Liver (tissue), 3 donors: ENCODE results near the gene MINK1.

Experiments used
- RAD21 ChIP-seq, 2 donors: IDR thresholded peaks; 2 replicates each; pipeline ENCODE4 v1.6.1; 2016; ENCODE audit warnings: antibody characterized with exemption in 2 of 2, mild to moderate bottlenecking in 2 of 2
- TAF1 ChIP-seq: conservative IDR thresholded peaks from 2 replicates; pipeline ENCODE4 v1.6.1; 2016; ENCODE audit warnings: antibody characterized with exemption, mild to moderate bottlenecking
- YY1 ChIP-seq: IDR thresholded peaks from 2 replicates; pipeline ENCODE4 v1.6.1; 2016; ENCODE audit warnings: antibody characterized with exemption, mild to moderate bottlenecking
- TF ChIP-seq, protein P1 (sequence below): fragments of 150-350 bp; IDR thresholded peaks from 2 replicates; pipeline ENCODE4 v1.5.1; 2017; ENCODE audit warnings: improper control_type of control experiment, low read depth, low read length; ENCODE audit not compliant: missing input control
- TF ChIP-seq, protein P2 (sequence below): IDR thresholded peaks from 2 replicates; pipeline ENCODE4 v1.6.1; 2016; ENCODE audit warnings: antibody characterized with exemption
- TF ChIP-seq, protein P3 (sequence below): IDR thresholded peaks from 2 replicates; pipeline ENCODE4 v1.6.1; 2016; ENCODE audit warnings: antibody characterized with exemption, mild to moderate bottlenecking
- donor health status: healthy.
- donor health status: healthy.

DNA sequence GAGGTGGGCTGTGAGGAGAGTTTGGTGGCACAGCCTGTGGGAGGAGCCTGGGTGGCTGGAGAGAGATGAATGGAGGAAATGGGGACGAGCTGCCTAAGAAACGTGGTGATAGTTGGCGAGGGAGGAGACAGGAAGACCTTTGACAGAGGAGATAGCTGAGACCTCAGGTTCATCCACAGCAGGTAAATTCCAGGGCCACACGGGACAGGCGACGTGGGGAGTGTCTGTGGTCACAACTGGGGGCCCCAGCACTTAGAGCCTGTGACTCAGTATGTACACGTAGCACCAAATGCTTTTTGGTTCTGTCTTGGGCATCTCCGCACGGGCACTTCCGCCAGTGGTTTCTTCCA lies 7.7 kb downstream of the MINK1 start:
- TF ChIP-seq, protein P1, sequence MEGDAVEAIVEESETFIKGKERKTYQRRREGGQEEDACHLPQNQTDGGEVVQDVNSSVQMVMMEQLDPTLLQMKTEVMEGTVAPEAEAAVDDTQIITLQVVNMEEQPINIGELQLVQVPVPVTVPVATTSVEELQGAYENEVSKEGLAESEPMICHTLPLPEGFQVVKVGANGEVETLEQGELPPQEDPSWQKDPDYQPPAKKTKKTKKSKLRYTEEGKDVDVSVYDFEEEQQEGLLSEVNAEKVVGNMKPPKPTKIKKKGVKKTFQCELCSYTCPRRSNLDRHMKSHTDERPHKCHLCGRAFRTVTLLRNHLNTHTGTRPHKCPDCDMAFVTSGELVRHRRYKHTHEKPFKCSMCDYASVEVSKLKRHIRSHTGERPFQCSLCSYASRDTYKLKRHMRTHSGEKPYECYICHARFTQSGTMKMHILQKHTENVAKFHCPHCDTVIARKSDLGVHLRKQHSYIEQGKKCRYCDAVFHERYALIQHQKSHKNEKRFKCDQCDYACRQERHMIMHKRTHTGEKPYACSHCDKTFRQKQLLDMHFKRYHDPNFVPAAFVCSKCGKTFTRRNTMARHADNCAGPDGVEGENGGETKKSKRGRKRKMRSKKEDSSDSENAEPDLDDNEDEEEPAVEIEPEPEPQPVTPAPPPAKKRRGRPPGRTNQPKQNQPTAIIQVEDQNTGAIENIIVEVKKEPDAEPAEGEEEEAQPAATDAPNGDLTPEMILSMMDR, result no peak
- TF ChIP-seq, protein P2, sequence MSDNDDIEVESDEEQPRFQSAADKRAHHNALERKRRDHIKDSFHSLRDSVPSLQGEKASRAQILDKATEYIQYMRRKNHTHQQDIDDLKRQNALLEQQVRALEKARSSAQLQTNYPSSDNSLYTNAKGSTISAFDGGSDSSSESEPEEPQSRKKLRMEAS, result no peak
- TF ChIP-seq RAD21 (IDR thresholded peaks at IDR 0.05) (no peak), TAF1 (no peak), YY1 (no peak)
- TF ChIP-seq, protein P3, sequence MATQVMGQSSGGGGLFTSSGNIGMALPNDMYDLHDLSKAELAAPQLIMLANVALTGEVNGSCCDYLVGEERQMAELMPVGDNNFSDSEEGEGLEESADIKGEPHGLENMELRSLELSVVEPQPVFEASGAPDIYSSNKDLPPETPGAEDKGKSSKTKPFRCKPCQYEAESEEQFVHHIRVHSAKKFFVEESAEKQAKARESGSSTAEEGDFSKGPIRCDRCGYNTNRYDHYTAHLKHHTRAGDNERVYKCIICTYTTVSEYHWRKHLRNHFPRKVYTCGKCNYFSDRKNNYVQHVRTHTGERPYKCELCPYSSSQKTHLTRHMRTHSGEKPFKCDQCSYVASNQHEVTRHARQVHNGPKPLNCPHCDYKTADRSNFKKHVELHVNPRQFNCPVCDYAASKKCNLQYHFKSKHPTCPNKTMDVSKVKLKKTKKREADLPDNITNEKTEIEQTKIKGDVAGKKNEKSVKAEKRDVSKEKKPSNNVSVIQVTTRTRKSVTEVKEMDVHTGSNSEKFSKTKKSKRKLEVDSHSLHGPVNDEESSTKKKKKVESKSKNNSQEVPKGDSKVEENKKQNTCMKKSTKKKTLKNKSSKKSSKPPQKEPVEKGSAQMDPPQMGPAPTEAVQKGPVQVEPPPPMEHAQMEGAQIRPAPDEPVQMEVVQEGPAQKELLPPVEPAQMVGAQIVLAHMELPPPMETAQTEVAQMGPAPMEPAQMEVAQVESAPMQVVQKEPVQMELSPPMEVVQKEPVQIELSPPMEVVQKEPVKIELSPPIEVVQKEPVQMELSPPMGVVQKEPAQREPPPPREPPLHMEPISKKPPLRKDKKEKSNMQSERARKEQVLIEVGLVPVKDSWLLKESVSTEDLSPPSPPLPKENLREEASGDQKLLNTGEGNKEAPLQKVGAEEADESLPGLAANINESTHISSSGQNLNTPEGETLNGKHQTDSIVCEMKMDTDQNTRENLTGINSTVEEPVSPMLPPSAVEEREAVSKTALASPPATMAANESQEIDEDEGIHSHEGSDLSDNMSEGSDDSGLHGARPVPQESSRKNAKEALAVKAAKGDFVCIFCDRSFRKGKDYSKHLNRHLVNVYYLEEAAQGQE, result no peak
